ENCODE measurements around the gene SLC24A5. TPM values are rescaled to one million over a fixed set of nuclear protein-coding genes. Genes with fewer than 3 reads are reported as not detected.

The SLC24A5 gene
- total RNA-seq, 1 donor from 2014 or later: not detected

DNA sequence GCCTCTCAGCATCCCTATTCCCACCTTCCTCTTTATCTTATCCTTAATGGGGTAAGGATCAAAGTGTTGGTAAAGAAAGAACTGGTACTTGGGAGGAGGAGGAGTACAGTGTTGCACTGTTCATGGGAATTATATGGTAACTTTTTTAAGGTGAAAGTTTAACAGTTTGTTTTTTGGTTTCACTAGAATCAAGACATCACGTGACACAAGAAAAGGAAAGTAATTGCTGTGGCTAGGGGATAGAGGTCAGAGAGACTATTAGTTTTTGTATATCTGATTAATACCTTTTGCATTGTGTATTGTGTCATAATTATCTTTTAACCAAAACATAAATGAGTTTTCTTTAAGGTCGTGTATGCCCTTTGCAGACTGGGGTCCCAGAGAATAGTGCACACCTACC lies 23.5 kb upstream of the SLC24A5 start:
- no peaks in the 10 kb centered on the region for H3K27me3 Mint-ChIP-seq (ENCODE audit: low read depth)
- no peaks in the 10 kb centered on the region for H3K4me1 Mint-ChIP-seq
- no peak for DNase-seq (ENCODE audit: low read depth, low spot score)
- H3K36me3 Mint-ChIP-seq (ENCODE audit: low read depth): no peaks in the 10 kb centered on the region
- H3K4me3 Mint-ChIP-seq: no peak overlapping the region
- no peak overlapping the region for H3K27ac Mint-ChIP-seq (ENCODE audit: unreplicated experiment)
- TF ChIP-seq, protein P1, sequence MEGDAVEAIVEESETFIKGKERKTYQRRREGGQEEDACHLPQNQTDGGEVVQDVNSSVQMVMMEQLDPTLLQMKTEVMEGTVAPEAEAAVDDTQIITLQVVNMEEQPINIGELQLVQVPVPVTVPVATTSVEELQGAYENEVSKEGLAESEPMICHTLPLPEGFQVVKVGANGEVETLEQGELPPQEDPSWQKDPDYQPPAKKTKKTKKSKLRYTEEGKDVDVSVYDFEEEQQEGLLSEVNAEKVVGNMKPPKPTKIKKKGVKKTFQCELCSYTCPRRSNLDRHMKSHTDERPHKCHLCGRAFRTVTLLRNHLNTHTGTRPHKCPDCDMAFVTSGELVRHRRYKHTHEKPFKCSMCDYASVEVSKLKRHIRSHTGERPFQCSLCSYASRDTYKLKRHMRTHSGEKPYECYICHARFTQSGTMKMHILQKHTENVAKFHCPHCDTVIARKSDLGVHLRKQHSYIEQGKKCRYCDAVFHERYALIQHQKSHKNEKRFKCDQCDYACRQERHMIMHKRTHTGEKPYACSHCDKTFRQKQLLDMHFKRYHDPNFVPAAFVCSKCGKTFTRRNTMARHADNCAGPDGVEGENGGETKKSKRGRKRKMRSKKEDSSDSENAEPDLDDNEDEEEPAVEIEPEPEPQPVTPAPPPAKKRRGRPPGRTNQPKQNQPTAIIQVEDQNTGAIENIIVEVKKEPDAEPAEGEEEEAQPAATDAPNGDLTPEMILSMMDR (conservative IDR thresholded peaks at IDR 0.05): no peak
- no peaks in the 10 kb centered on the region for H3K9me3 Mint-ChIP-seq

DNA sequence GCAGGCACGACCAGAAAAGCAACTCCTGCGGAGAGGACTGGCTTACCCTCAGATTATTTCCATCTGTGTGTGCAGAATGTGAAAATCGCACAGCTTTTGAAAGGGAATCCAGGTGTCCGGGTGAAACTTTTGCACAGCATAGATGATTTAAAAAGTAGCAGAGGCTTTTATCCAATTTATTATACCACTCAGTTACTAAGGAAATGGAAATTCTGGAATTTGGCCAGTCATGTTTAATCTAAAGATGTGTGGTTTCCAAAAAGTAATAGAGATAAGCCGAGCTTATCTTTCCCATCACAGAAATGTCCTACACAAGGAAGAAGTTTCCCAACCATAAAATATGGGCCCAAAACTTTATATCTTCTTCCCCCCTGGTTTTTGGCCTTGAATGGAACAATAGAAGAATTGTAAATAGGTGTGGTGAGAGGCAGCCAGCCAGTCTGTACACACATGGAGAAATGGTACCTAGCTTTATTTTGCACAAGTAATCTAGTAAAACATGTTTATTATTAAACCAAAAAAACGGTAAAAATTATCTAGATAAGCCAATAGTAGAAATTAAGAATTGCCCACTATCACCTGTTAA lies 19.3 kb upstream of the SLC24A5 start:
- Mint-ChIP-seq H3K27ac (ENCODE audit: unreplicated experiment) (no peak overlapping the region), H3K4me1 (peaks cover 15% of the 10 kb centered on the region), H3K27me3 (ENCODE audit: low read depth) (peaks cover 1% of the 10 kb centered on the region), H3K4me3 (no peak overlapping the region), H3K36me3 (ENCODE audit: low read depth) (no peaks in the 10 kb centered on the region), H3K9me3 (no peaks in the 10 kb centered on the region)
- no peak for DNase-seq (ENCODE audit: low read depth, low spot score)
- TF ChIP-seq, protein P1 (conservative IDR thresholded peaks at IDR 0.05): no peak

DNA sequence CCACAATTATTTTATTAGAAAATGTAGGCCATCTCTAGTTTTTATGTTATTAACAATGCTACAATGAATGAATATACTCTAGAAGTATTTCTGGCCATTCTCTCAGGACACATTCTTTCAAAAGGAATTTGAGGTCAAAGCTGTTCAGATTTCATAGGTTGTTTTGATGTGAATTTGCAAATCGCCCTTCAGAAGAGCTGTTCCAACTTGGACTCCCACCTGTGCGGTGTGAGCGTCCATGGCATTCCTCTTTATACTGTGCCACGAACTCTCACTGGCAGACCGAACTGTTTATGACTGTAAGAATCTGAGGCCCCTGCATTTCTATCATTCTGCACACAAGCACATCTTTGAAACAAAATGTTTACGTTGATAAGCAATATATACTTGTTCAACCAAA lies 18.6 kb upstream of the SLC24A5 start:
- H3K27ac Mint-ChIP-seq (ENCODE audit: unreplicated experiment): no peak overlapping the region
- no peaks in the 10 kb centered on the region for H3K36me3 Mint-ChIP-seq (ENCODE audit: low read depth)
- peaks cover 22% of the 10 kb centered on the region for H3K4me1 Mint-ChIP-seq
- peaks cover 6% of the 10 kb centered on the region for H3K27me3 Mint-ChIP-seq (ENCODE audit: low read depth)
- DNase-seq (ENCODE audit: low read depth, low spot score): no peak
- no peaks in the 10 kb centered on the region for H3K9me3 Mint-ChIP-seq
- TF ChIP-seq, protein P1 (conservative IDR thresholded peaks at IDR 0.05): no peak
- no peak overlapping the region for H3K4me3 Mint-ChIP-seq

DNA sequence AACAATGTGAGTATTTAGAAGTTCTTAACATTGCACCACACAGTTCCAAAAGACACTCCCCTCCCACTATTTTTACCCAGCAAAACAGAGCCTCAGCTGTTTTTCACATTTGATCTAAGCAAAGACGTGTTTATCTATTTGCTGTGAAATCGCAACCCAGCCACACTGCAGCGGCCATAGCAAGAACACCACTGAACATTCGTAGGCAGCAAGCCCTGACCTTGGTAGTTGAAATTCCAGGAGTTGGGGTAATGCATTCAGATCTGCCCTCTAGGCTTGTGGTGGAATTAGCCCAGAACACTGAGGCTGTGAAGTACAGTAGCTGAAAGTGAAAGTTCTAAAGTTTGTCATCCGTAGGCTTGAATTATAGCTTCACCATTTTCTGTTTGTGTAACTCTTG lies 17.1 kb upstream of the SLC24A5 start:
- DNase-seq (ENCODE audit: low read depth, low spot score): no peak
- TF ChIP-seq, protein P1 (conservative IDR thresholded peaks at IDR 0.05): no peak
- Mint-ChIP-seq H3K27me3 (ENCODE audit: low read depth) (peaks cover 7% of the 10 kb centered on the region), H3K4me3 (no peak overlapping the region), H3K4me1 (peaks cover 29% of the 10 kb centered on the region), H3K9me3 (no peaks in the 10 kb centered on the region), H3K27ac (ENCODE audit: unreplicated experiment) (no peak overlapping the region), H3K36me3 (ENCODE audit: low read depth) (no peaks in the 10 kb centered on the region)

DNA sequence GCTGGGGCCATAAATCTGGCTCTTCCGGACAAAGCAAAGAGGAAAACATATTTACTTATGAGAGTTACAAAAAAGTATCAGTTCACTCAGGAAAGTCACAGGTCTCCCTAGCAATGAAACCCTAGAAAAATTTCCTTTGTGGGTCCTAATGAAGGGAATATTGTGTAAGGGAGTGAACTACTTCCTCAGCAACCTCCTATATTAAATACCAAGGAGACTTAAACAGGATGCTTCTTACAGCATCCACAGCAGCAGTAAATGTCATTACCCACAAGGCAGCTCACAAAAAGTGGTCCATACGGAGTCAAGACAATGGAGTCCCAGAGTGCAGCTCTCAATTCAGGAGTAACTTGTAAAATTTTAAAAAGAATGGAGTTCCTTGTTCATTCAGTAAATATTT lies 14.9 kb upstream of the SLC24A5 start:
- Mint-ChIP-seq H3K27ac (ENCODE audit: unreplicated experiment) (no peak overlapping the region), H3K27me3 (ENCODE audit: low read depth) (peaks cover 7% of the 10 kb centered on the region), H3K36me3 (ENCODE audit: low read depth) (no peaks in the 10 kb centered on the region), H3K9me3 (no peaks in the 10 kb centered on the region), H3K4me3 (no peak overlapping the region), H3K4me1 (peaks cover 43% of the 10 kb centered on the region)
- TF ChIP-seq, protein P1 (conservative IDR thresholded peaks at IDR 0.05): no peak
- DNase-seq (ENCODE audit: low read depth, low spot score): no peak

Measured in neural crest cell (in vitro differentiated cells).